ENCODE data around the gene LRRC47.

The LRRC47 gene

GRCh38 chr1:3821908-3822307 is 25.6 kb upstream of the LRRC47 start:
- no peak for DNase-seq (ENCODE audit: low read depth)
- no peak for TF ChIP-seq CTCF (conservative IDR thresholded peaks at IDR 0.05; ENCODE audit: low read length)

GRCh38 chr1:3821447-3821846 is 25.1 kb upstream of the LRRC47 start:
- no peak for TF ChIP-seq CTCF (conservative IDR thresholded peaks at IDR 0.05; ENCODE audit: low read length)
- no peak for DNase-seq (ENCODE audit: low read depth)
- H3K4me3 ChIP-seq (ENCODE audit: low read length), result no peak overlapping the region

More at GRCh38 chr1:3821908-3822307, 25.6 kb upstream of the LRRC47 start:
- no peak overlapping the region for H3K4me3 ChIP-seq (ENCODE audit: low read length)

GRCh38 chr1:3821004-3821403 is 24.7 kb upstream of the LRRC47 start:
- no peak overlapping the region for H3K4me3 ChIP-seq (ENCODE audit: low read length)
- no peak for TF ChIP-seq CTCF (conservative IDR thresholded peaks at IDR 0.05; ENCODE audit: low read length)
- no peak for DNase-seq (ENCODE audit: low read depth)

- no peak for DNase-seq (ENCODE audit: low read depth)
- TF ChIP-seq CTCF (conservative IDR thresholded peaks at IDR 0.05; ENCODE audit: low read length), result no peak
- H3K4me3 ChIP-seq (ENCODE audit: low read length), result no peak overlapping the region
Measured at GRCh38 chr1:3820316-3820715, 24.0 kb upstream of the LRRC47 start.

- H3K4me3 ChIP-seq (ENCODE audit: low read length), result no peak overlapping the region
- TF ChIP-seq CTCF (conservative IDR thresholded peaks at IDR 0.05; ENCODE audit: low read length), result no peak
- no peak for DNase-seq (ENCODE audit: low read depth)
Measured at GRCh38 chr1:3819771-3820200, 23.5 kb upstream of the LRRC47 start.

- TF ChIP-seq CTCF (conservative IDR thresholded peaks at IDR 0.05; ENCODE audit: low read length), result no peak
- H3K4me3 ChIP-seq (ENCODE audit: low read length), result no peak overlapping the region
- no peak for DNase-seq (ENCODE audit: low read depth)
Measured at GRCh38 chr1:3817821-3818597, 21.7 kb upstream of the LRRC47 start.

GRCh38 chr1:3817138-3817740 is 20.9 kb upstream of the LRRC47 start:
- TF ChIP-seq CTCF (conservative IDR thresholded peaks at IDR 0.05; ENCODE audit: low read length), result no peak
- H3K4me3 ChIP-seq (ENCODE audit: low read length), result no peak overlapping the region

More at GRCh38 chr1:3817138-3817740, 20.9 kb upstream of the LRRC47 start:
- no peak for DNase-seq (ENCODE audit: low read depth)

All from AG10803 (cell line).